Parietal lobe (tissue), 1 donor: ENCODE results near the gene FZD7. TPM values are rescaled to one million over a fixed set of nuclear protein-coding genes. Genes with fewer than 3 reads are reported as not detected.

ENCODE experiments used
- total RNA-seq: library from RNA; depleted of rRNA; stranded (reverse); fragments of >200 nt; gene quantifications from one replicate; pipeline ENCODE4 v1.2.3, GENCODE V29; 2014

The FZD7 gene
- total RNA-seq: 7.2 TPM

DNA sequence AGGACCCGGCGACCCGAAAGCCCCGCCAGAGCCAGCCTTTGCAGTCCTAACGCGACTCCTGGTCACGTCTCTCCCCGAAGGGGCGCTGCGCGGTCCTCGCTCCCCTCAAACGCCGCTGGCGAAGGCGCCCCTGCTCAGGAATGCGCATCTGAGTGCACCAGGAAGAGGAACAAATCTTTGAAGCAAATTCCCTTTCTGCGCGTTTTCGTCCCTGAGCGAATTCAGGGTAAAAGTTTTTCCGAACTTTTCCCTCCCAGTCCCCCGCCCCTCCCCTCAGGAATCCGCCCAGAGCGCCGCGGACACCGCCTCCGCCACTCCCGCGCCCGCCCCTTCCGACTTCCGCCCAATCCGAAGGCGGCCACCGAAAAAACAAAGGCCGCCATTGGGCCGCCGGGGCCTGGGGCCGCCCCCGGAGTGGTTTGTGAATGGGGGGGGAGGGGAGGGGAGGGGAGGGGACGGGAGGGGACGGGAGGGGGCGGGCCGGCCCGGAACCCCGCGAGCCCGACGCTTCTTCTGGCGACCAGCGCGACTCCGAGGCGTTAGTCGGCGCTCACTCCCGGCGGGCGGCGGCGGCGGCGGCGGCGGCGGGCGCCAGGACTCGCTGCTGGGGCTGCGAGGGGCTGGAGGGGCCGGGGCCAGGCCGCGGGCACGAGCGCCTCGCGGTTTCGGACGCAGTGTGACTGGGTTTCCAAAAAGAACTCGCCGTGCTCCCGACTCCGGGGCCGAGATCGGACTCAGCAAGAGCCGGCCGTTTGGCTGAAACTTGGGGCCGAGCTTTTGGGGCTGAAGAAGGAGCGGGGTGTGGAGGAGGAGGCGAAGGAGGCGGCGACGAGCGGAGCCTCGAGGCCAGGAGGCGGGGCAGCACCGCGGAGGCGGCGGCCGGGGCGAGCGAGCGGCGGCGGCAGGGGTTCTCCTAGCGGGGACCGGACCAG is at the start of gene FZD7:
TSS of gene FZD7 (plus strand) at position 539 of the 932 bp plus-strand sequence. CDS start 793 bp downstream, outside the sequence.

DNA sequence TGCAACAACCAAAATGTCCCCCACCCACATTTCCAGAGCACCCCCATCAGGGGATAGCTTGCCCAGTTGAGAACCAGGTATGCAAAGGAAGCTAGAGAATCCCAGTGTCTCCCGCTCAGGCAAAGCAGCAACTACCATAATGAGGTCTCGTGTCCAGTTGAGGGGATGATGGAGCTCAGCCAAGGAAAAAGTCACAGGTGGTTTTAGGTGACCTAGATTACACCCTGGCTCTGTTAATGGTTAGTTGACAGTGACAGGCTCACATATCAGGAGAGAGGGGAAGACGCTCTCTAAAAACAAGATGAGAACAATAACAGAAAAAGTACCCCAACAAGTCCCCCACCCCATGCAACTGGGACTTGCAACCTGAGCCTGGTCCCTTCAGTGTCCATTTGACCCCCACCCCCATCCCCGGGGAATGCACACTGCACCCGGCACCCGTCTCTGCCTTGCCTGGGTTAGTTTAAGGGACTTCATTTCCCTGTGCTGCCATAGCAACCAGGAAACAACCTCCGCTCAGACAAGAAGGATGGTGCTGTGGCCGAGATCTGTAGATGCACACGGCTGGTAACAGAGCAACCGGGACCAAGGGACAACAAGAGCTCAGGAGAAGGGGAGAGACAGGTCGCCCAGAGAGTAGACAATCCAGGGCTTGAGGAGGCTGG is 39.2 kb downstream of the FZD7 start, which contains the start of gene KIAA2012:
TSS of gene KIAA2012 (plus strand) at position 519 of the 665 bp plus-strand sequence. CDS start 373 bp downstream, outside the sequence.

Other genes starting within 250 kb of the FZD7 start
- gene CDK15, start 227.3 kb upstream of the FZD7 start, total RNA-seq: not detected
- gene KIAA2012, start 39.4 kb downstream of the FZD7 start, total RNA-seq: 1.9 TPM
- 110 TPM for gene SUMO1, start 204.7 kb downstream of the FZD7 start, total RNA-seq
- gene NOP58, start 231.9 kb downstream of the FZD7 start, total RNA-seq: 95.2 TPM